ENCODE measurements around the gene PIKFYVE.
"Not testable (repeated sequence)": the region's sequence is repeated elsewhere in the genome, so short reads cannot be mapped to it uniquely, and the experiment has no call there.

Gene PIKFYVE

GRCh38 chr2:208254871-208255556 is 11.0 kb upstream of the PIKFYVE start, which contains the start of gene IDH1:
Gene IDH1 (minus strand): TSS chr2:208255071. CDS start chr2:208251551, 3,520 bp downstream.
- DNase-seq, result peak; percentile 99

- no peak for DNase-seq
Observed at GRCh38 chr2:208255557-208256106, 10.4 kb upstream of the PIKFYVE start.

GRCh38 chr2:208256192-208256782 is 9.8 kb upstream of the PIKFYVE start:
- no peak for DNase-seq

- DNase-seq, result not testable (repeated sequence)
Observed at GRCh38 chr2:208256849-208257813, 8.9 kb upstream of the PIKFYVE start.

GRCh38 chr2:208265371-208265800 is 669 bp upstream of the PIKFYVE start:
- peak; percentile 62 for DNase-seq

- DNase-seq, result no peak
Observed at GRCh38 chr2:208266553-208266893, 468 bp downstream of the PIKFYVE start.

- DNase-seq, result no peak
Observed at GRCh38 chr2:208266936-208267335, 881 bp downstream of the PIKFYVE start.

- not testable (repeated sequence) for DNase-seq
Observed at GRCh38 chr2:208267526-208267925, 1.5 kb downstream of the PIKFYVE start.

GRCh38 chr2:208268156-208268952 is 2.3 kb downstream of the PIKFYVE start:
- DNase-seq, result no peak

- DNase-seq, result no peak
Observed at GRCh38 chr2:208269091-208269490, 3.0 kb downstream of the PIKFYVE start.

- no peak for DNase-seq
Observed at GRCh38 chr2:208274748-208275147, 8.7 kb downstream of the PIKFYVE start.

- no peak for DNase-seq
Observed at GRCh38 chr2:208278549-208278948, 12.5 kb downstream of the PIKFYVE start.

- no peak for DNase-seq
Observed at GRCh38 chr2:208279236-208279635, 13.2 kb downstream of the PIKFYVE start.

GRCh38 chr2:208280234-208280633 is 14.2 kb downstream of the PIKFYVE start:
- DNase-seq, result no peak

GRCh38 chr2:208280933-208281332 is 14.9 kb downstream of the PIKFYVE start:
- DNase-seq, result no peak

- DNase-seq, result no peak
Observed at GRCh38 chr2:208285853-208286252, 19.8 kb downstream of the PIKFYVE start.

GRCh38 chr2:208294482-208295024 is 28.5 kb downstream of the PIKFYVE start:
- DNase-seq, result no peak

GRCh38 chr2:208295834-208296233 is 29.8 kb downstream of the PIKFYVE start:
- no peak for DNase-seq

GRCh38 chr2:208296610-208297009 is 30.6 kb downstream of the PIKFYVE start:
- no peak for DNase-seq

- no peak for DNase-seq
Observed at GRCh38 chr2:208297961-208298360, 31.9 kb downstream of the PIKFYVE start.

- no peak for DNase-seq
Observed at GRCh38 chr2:208300847-208301618, 35.0 kb downstream of the PIKFYVE start.
